Epithelial cell of proximal tubule (primary cell): ENCODE results near the gene ACSS3. TPM values are rescaled to one million over a fixed set of nuclear protein-coding genes. Genes with fewer than 3 reads are reported as not detected.
"Not testable (repeated sequence)": the region's sequence is repeated elsewhere in the genome, so short reads cannot be mapped to it uniquely, and the experiment has no call there.

Experiments
- DNase-seq: peaks from one replicate; pipeline ENCODE4 v3.0.0-alpha.2; 2011; ENCODE audit warnings: low read depth
- H3K4me3 ChIP-seq: 2 replicates; pipeline ENCODE4 v1.5.1; 2011; ENCODE audit warnings: low read depth, mild to moderate bottlenecking, low read length
- CTCF ChIP-seq: conservative IDR thresholded peaks from 2 replicates; pipeline ENCODE4 v1.5.1; 2012; ENCODE audit warnings: low read depth, mild to moderate bottlenecking, low read length
- total RNA-seq: library from RNA; depleted of rRNA; stranded (reverse); fragments of >200 nt; gene quantifications from 2 replicates; pipeline ENCODE4 v1.2.3, GENCODE V29; 2015

ACSS3 gene, protein sequence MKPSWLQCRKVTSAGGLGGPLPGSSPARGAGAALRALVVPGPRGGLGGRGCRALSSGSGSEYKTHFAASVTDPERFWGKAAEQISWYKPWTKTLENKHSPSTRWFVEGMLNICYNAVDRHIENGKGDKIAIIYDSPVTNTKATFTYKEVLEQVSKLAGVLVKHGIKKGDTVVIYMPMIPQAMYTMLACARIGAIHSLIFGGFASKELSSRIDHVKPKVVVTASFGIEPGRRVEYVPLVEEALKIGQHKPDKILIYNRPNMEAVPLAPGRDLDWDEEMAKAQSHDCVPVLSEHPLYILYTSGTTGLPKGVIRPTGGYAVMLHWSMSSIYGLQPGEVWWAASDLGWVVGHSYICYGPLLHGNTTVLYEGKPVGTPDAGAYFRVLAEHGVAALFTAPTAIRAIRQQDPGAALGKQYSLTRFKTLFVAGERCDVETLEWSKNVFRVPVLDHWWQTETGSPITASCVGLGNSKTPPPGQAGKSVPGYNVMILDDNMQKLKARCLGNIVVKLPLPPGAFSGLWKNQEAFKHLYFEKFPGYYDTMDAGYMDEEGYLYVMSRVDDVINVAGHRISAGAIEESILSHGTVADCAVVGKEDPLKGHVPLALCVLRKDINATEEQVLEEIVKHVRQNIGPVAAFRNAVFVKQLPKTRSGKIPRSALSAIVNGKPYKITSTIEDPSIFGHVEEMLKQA
- total RNA-seq: 2.5 and 3.4 TPM in 2 replicates

DNA sequence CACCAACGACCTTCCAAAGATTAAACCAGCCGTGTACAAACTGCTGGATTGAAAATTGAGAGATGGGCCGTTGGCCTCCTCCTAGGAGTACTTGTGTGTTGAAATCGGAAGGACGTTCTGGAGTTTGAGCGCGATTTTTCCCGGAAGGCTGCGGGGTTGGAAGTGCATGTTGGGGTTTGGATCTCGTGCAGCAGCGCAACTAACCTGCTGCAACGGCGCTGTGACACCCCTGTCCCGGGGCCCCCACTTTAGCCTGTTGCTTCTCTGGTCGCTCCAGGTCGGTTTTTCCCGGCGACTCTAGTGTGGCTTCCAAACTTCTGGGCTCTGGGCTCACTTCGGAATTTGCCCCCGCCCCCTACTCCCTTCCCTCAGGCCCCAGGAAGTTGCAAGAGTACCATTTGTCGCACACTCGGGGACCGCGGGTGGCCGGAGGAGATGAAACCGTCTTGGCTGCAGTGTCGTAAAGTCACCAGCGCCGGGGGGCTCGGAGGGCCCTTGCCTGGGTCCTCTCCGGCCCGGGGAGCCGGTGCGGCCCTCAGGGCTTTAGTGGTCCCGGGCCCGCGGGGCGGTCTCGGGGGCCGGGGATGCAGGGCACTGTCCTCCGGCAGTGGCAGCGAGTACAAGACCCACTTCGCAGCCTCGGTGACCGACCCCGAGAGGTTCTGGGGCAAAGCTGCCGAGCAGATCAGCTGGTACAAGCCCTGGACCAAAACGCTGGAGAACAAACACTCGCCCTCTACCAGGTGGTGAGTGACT, at the start of gene ACSS3:
Gene ACSS3 (plus strand): TSS at position 394 of the 756 bp plus-strand sequence. CDS start 42 bp downstream, at position 436.
- TF ChIP-seq CTCF: no peak
- peak within 1 kb of the TSS; percentile 74 for H3K4me3 ChIP-seq
- DNase-seq: no peak

- DNase-seq: no peak
- no peak for TF ChIP-seq CTCF
- no peak overlapping the region for H3K4me3 ChIP-seq
Measured at GRCh38 chr12:81034926-81035325, 43.0 kb upstream of the ACSS3 start.

- TF ChIP-seq CTCF: no peak
- no peak for DNase-seq
- no peak overlapping the region for H3K4me3 ChIP-seq
Measured at GRCh38 chr12:81039231-81039630, 38.6 kb upstream of the ACSS3 start.

DNA sequence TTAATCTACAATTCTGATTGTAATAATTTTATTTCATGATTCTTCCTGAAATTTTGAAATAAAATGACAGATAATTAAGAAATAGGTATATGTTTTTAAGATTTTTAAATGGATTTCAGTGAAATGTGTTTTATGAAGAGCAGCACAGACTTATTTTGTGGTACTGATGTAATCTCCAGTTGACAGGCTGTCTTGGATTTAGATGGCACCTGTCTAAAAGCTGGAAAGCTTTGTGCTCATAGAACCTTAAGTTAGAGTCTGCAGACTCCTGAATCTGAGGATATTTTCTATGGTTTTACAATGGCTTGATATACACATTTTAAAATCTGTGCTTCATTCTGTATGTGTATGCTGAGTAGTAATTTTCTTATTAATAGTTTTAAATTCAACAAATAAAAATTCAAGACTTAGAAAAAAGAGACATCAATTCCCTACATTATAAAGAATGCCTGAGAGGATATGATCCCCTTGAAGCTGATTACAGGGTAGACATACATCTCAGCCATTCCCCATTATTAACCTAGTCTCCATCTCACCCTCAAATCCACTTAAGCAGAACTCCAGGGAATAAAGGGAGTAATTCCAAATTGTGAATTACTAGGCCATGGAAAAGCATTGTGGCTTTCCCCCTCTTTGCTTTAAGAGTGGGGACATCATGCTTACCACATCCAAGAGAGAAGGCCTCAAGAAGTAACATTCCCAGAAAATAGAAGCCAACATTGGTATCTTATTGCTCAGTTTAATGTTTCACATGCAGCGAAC, 33.7 kb upstream of the ACSS3 start:
- DNase-seq: no peak
- H3K4me3 ChIP-seq: no peak overlapping the region
- no peak for TF ChIP-seq CTCF

DNA sequence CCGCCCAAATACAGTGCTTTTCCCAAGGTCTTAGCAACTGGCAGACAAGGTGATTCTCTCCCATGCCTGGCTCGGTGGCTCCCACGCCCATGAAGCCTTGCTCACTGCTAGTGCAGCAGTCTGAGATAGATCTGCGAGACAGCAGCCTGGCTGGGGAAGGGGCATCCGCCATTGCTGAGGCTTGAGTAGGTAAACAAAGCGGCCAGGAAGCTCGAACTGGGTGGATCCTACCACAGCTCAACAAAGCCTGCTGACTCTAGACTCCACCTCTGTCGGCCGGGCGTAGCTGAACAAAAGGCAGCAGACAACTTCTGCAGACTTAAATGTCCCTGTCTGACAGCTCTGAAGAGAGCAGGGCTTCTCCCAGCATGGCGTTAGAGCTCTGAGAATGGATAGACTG, 12.9 kb upstream of the ACSS3 start:
- H3K4me3 ChIP-seq, DNase-seq: not testable (repeated sequence)

DNA sequence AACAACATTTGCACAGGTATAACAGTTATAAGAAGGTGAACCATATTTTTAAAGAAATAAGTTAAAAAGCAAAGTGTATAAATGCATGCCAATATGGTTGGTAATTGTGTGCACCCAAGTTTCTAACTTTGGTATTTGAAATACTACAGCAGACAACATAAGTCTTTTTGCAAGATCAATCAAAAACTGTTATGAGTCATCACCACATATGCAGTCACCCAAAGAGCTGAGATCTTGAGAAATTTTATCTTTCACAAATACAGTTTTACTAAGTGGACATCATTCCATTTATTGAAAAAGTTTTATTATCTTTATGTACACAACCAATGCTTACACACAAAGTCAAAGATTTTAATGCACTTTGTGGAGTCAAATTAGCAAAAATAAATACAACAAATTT, 7.0 kb upstream of the ACSS3 start:
- H3K4me3 ChIP-seq: no peak overlapping the region
- no peak for DNase-seq
- no peak for TF ChIP-seq CTCF
